ENCODE data around the gene TBC1D10A.

- no peak for TF ChIP-seq CTCF (IDR thresholded peaks at IDR 0.05)
- TF ChIP-seq POLR2A (IDR thresholded peaks at IDR 0.05) = no peak
Measured at GRCh38 chr22:30260682-30261081, 66.1 kb downstream of the TBC1D10A start.
